ENCODE data around the gene MICAL1.

MICAL1 gene

GRCh38 chr6:109455437-109456110 lies at the start of gene MICAL1:
Gene MICAL1, minus strand, starts transcription at chr6:109455772. Its CDS starts 1,576 bp downstream, at chr6:109454196.
- no peaks in the 10 kb centered on the region for H3K9me3 Mint-ChIP-seq
- H3K27me3 Mint-ChIP-seq, result no peaks in the 10 kb centered on the region
- peaks cover 72% of the 10 kb centered on the region for H3K4me1 Mint-ChIP-seq (ENCODE audit: low read depth)
- H3K4me3 Mint-ChIP-seq, result peak within 1 kb of the TSS; percentile 96
- intact Hi-C loops (cut with micrococcal nuclease), result loop anchor here (2.0 kb wide), 2 partner anchors 15 to 27 kb away; partner anchors contain the start of genes PPIL6, SMPD2 and ZBTB24
- peaks cover 50% of the 10 kb centered on the region for H3K36me3 Mint-ChIP-seq (ENCODE audit: low read depth)
- peak within 1 kb of the TSS; percentile 95 for H3K27ac Mint-ChIP-seq

GRCh38 chr6:109503327-109504224 lies 48.0 kb upstream of the MICAL1 start:
- Mint-ChIP-seq H3K9me3 (no peaks in the 10 kb centered on the region), H3K4me3 (no peak overlapping the region), H3K4me1 (ENCODE audit: low read depth) (no peaks in the 10 kb centered on the region), H3K27ac (no peak overlapping the region), H3K36me3 (ENCODE audit: low read depth) (no peaks in the 10 kb centered on the region), H3K27me3 (no peaks in the 10 kb centered on the region)
- intact Hi-C loops (cut with micrococcal nuclease), result no loop called here

- peaks cover 2% of the 10 kb centered on the region for H3K27me3 Mint-ChIP-seq
- no peak overlapping the region for H3K4me3 Mint-ChIP-seq
- intact Hi-C loops (cut with micrococcal nuclease), result no loop called here
- no peaks in the 10 kb centered on the region for H3K4me1 Mint-ChIP-seq (ENCODE audit: low read depth)
- H3K9me3 Mint-ChIP-seq, result no peaks in the 10 kb centered on the region
- no peaks in the 10 kb centered on the region for H3K36me3 Mint-ChIP-seq (ENCODE audit: low read depth)
- no peak overlapping the region for H3K27ac Mint-ChIP-seq
Observed at GRCh38 chr6:109498936-109499335, 43.4 kb upstream of the MICAL1 start.

GRCh38 chr6:109498052-109498451 lies 42.5 kb upstream of the MICAL1 start:
- H3K36me3 Mint-ChIP-seq (ENCODE audit: low read depth), result no peaks in the 10 kb centered on the region
- H3K9me3 Mint-ChIP-seq, result no peaks in the 10 kb centered on the region
- H3K4me1 Mint-ChIP-seq (ENCODE audit: low read depth), result no peaks in the 10 kb centered on the region
- no peak overlapping the region for H3K4me3 Mint-ChIP-seq
- peaks cover 2% of the 10 kb centered on the region for H3K27me3 Mint-ChIP-seq
- intact Hi-C loops (cut with micrococcal nuclease), result no loop called here
- no peak overlapping the region for H3K27ac Mint-ChIP-seq

- no peak overlapping the region for H3K27ac Mint-ChIP-seq
- peaks cover 2% of the 10 kb centered on the region for H3K27me3 Mint-ChIP-seq
- no peaks in the 10 kb centered on the region for H3K9me3 Mint-ChIP-seq
- no peak overlapping the region for H3K4me3 Mint-ChIP-seq
- intact Hi-C loops (cut with micrococcal nuclease), result no loop called here
- no peaks in the 10 kb centered on the region for H3K4me1 Mint-ChIP-seq (ENCODE audit: low read depth)
- H3K36me3 Mint-ChIP-seq (ENCODE audit: low read depth), result no peaks in the 10 kb centered on the region
Observed at GRCh38 chr6:109496036-109496772, 40.6 kb upstream of the MICAL1 start.

GRCh38 chr6:109493865-109494264 lies 38.3 kb upstream of the MICAL1 start:
- Mint-ChIP-seq H3K4me3 (no peak overlapping the region), H3K27ac (no peak overlapping the region), H3K4me1 (ENCODE audit: low read depth) (no peaks in the 10 kb centered on the region), H3K27me3 (peaks cover 3% of the 10 kb centered on the region), H3K9me3 (no peaks in the 10 kb centered on the region), H3K36me3 (ENCODE audit: low read depth) (no peaks in the 10 kb centered on the region)
- intact Hi-C loops (cut with micrococcal nuclease), result no loop called here

- no peak overlapping the region for H3K4me3 Mint-ChIP-seq
- H3K36me3 Mint-ChIP-seq (ENCODE audit: low read depth), result no peaks in the 10 kb centered on the region
- intact Hi-C loops (cut with micrococcal nuclease), result no loop called here
- peaks cover 12% of the 10 kb centered on the region for H3K27me3 Mint-ChIP-seq
- H3K27ac Mint-ChIP-seq, result no peak overlapping the region
- H3K4me1 Mint-ChIP-seq (ENCODE audit: low read depth), result no peaks in the 10 kb centered on the region
- H3K9me3 Mint-ChIP-seq, result no peaks in the 10 kb centered on the region
Observed at GRCh38 chr6:109491207-109491938, 35.8 kb upstream of the MICAL1 start.

GRCh38 chr6:109490713-109491112 lies 35.1 kb upstream of the MICAL1 start:
- Mint-ChIP-seq H3K27ac (no peak overlapping the region), H3K4me1 (ENCODE audit: low read depth) (no peaks in the 10 kb centered on the region), H3K36me3 (ENCODE audit: low read depth) (no peaks in the 10 kb centered on the region), H3K4me3 (no peak overlapping the region), H3K9me3 (no peaks in the 10 kb centered on the region), H3K27me3 (peaks cover 11% of the 10 kb centered on the region)
- intact Hi-C loops (cut with micrococcal nuclease), result no loop called here

- Mint-ChIP-seq H3K27ac (no peak overlapping the region), H3K4me3 (no peak overlapping the region), H3K36me3 (ENCODE audit: low read depth) (no peaks in the 10 kb centered on the region), H3K4me1 (ENCODE audit: low read depth) (peaks cover 11% of the 10 kb centered on the region), H3K27me3 (peaks cover 14% of the 10 kb centered on the region), H3K9me3 (no peaks in the 10 kb centered on the region)
- intact Hi-C loops (cut with micrococcal nuclease), result no loop called here
Observed at GRCh38 chr6:109488001-109488400, 32.4 kb upstream of the MICAL1 start.

- Mint-ChIP-seq H3K36me3 (ENCODE audit: low read depth) (peaks cover 9% of the 10 kb centered on the region), H3K4me1 (ENCODE audit: low read depth) (peaks cover 23% of the 10 kb centered on the region), H3K9me3 (no peaks in the 10 kb centered on the region), H3K4me3 (no peak overlapping the region), H3K27ac (no peak overlapping the region), H3K27me3 (peaks cover 14% of the 10 kb centered on the region)
- intact Hi-C loops (cut with micrococcal nuclease), result no loop called here
Observed at GRCh38 chr6:109486068-109486467, 30.5 kb upstream of the MICAL1 start.

- peaks cover 16% of the 10 kb centered on the region for H3K36me3 Mint-ChIP-seq (ENCODE audit: low read depth)
- intact Hi-C loops (cut with micrococcal nuclease), result no loop called here
- no peak overlapping the region for H3K27ac Mint-ChIP-seq
- H3K27me3 Mint-ChIP-seq, result peaks cover 14% of the 10 kb centered on the region
- H3K9me3 Mint-ChIP-seq, result no peaks in the 10 kb centered on the region
- H3K4me1 Mint-ChIP-seq (ENCODE audit: low read depth), result peaks cover 30% of the 10 kb centered on the region
- H3K4me3 Mint-ChIP-seq, result no peak overlapping the region
Observed at GRCh38 chr6:109485266-109485935, 29.8 kb upstream of the MICAL1 start.

- Mint-ChIP-seq H3K4me3 (no peak overlapping the region), H3K4me1 (ENCODE audit: low read depth) (peaks cover 37% of the 10 kb centered on the region), H3K36me3 (ENCODE audit: low read depth) (peaks cover 26% of the 10 kb centered on the region), H3K27me3 (peaks cover 14% of the 10 kb centered on the region), H3K27ac (peak overlapping the region; percentile 46), H3K9me3 (no peaks in the 10 kb centered on the region)
- intact Hi-C loops (cut with micrococcal nuclease), result loop anchor here (5.0 kb wide), 1 partner anchor 47 kb away; no protein-coding TSS in a partner anchor
Observed at GRCh38 chr6:109484122-109484521, 28.6 kb upstream of the MICAL1 start.

- intact Hi-C loops (cut with micrococcal nuclease), result loop anchor here (2.0 to 5.0 kb wide), 2 partner anchors 29 to 46 kb away; partner anchors contain the start of gene MICAL1
- H3K9me3 Mint-ChIP-seq, result no peaks in the 10 kb centered on the region
- H3K27me3 Mint-ChIP-seq, result peaks cover 12% of the 10 kb centered on the region
- H3K36me3 Mint-ChIP-seq (ENCODE audit: low read depth), result peaks cover 30% of the 10 kb centered on the region
- peak overlapping the region; percentile 46 for H3K27ac Mint-ChIP-seq
- H3K4me3 Mint-ChIP-seq, result peak overlapping the region; percentile 58
- H3K4me1 Mint-ChIP-seq (ENCODE audit: low read depth), result peaks cover 41% of the 10 kb centered on the region
Observed at GRCh38 chr6:109483735-109484057, 28.1 kb upstream of the MICAL1 start.

Data from dendritic cell treated with granulocyte-macrophage colony-stimulating factor and Interleukin-4, amounts not matched to agents 40 ng/mL and 50 ng/mL, for 4 days (primary cell).